Measurements from ENCODE around the gene ZRANB3. TPM values are rescaled to one million over a fixed set of nuclear protein-coding genes. Genes with fewer than 3 reads are reported as not detected.

The ZRANB3 gene
- total RNA-seq, 1 donor from 2014 or later: 11.0 TPM

DNA sequence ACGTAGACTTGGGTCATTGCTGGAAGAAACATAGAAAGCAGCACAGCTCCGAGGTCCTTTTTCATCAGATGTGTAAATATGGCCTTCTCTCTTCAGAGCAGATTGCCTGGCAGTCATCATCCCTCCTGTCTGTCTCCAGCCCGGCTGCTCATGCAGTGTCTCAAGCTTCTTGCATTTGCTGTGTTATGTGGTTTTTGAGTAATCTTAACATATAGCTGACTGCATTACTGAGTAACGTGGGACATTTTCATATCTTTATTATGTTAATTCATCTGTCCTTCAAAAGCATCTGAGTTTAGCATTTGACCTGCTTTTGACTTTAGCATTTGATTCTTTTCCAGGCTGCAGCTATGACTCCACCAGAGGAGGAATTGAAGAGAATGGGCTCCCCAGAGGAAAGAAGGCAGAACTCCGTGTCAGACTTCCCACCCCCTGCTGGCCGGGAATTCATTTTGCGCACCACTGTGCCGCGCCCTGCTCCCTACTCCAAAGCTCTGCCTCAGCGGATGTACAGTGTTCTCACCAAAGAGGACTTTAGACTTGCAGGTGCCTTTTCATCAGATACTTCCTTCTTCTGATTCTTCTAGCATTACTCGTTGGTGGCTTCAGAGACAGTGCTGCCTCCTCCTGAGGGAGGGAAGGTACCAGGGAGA lies 362.7 kb downstream of the ZRANB3 start:
- no peak for DNase-seq (ENCODE audit: extremely low spot score, unreplicated experiment)
- Mint-ChIP-seq H3K36me3 (ENCODE audit: unreplicated experiment) (peaks cover 49% of the 10 kb centered on the region), H3K4me1 (ENCODE audit: unreplicated experiment) (peaks cover 4% of the 10 kb centered on the region), H3K4me3 (ENCODE audit: unreplicated experiment) (no peak overlapping the region), H3K27ac (ENCODE audit: unreplicated experiment) (no peak overlapping the region), H3K27me3 (ENCODE audit: unreplicated experiment) (no peaks in the 10 kb centered on the region), H3K9me3 (ENCODE audit: unreplicated experiment) (no peaks in the 10 kb centered on the region)
- TF ChIP-seq, protein P1, sequence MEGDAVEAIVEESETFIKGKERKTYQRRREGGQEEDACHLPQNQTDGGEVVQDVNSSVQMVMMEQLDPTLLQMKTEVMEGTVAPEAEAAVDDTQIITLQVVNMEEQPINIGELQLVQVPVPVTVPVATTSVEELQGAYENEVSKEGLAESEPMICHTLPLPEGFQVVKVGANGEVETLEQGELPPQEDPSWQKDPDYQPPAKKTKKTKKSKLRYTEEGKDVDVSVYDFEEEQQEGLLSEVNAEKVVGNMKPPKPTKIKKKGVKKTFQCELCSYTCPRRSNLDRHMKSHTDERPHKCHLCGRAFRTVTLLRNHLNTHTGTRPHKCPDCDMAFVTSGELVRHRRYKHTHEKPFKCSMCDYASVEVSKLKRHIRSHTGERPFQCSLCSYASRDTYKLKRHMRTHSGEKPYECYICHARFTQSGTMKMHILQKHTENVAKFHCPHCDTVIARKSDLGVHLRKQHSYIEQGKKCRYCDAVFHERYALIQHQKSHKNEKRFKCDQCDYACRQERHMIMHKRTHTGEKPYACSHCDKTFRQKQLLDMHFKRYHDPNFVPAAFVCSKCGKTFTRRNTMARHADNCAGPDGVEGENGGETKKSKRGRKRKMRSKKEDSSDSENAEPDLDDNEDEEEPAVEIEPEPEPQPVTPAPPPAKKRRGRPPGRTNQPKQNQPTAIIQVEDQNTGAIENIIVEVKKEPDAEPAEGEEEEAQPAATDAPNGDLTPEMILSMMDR (IDR thresholded peaks at IDR 0.05): no peak

DNA sequence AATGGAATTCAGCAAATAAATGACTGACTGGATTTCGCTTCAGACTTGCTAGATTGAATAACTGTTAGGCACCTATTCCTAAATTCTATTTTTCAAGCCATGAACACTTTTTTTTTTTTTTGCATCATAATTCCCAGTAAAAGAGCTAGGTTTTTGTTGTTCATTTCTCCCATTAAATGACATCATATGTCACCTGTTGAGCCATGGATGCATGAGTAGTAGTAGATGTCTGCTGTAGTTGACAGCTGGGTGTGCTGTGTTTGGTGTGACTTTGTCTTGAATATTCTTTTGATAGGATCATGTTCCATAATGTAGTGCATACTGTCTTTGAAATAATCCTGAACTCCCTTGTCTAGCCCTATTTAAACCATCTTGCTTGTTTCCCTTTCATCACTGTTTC lies 363.7 kb downstream of the ZRANB3 start:
- Mint-ChIP-seq H3K27me3 (ENCODE audit: unreplicated experiment) (no peaks in the 10 kb centered on the region), H3K36me3 (ENCODE audit: unreplicated experiment) (peaks cover 50% of the 10 kb centered on the region), H3K4me3 (ENCODE audit: unreplicated experiment) (no peak overlapping the region), H3K4me1 (ENCODE audit: unreplicated experiment) (peaks cover 4% of the 10 kb centered on the region), H3K27ac (ENCODE audit: unreplicated experiment) (no peak overlapping the region), H3K9me3 (ENCODE audit: unreplicated experiment) (no peaks in the 10 kb centered on the region)
- no peak for DNase-seq (ENCODE audit: extremely low spot score, unreplicated experiment)
- TF ChIP-seq, protein P1 (IDR thresholded peaks at IDR 0.05): no peak

DNA sequence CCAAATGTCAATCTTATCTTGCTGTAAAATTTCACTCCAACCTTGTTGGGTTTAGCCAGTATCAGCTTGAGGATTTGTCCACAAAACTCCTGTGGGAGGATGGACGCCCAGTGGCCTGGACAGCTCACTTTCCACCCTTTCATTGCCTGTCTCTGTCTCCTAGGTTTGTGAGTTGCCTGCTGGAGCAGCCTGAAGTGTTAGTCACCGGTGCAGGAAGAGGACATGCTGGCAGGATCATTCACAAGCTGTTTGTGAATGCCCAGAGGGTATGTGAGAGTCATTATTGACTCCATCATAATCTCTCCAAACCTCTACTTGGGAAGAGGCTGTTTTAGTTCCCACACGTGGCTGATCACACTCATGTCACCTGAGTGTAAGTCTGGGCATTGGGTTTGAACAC lies 366.6 kb downstream of the ZRANB3 start:
- H3K4me3 Mint-ChIP-seq (ENCODE audit: unreplicated experiment): no peak overlapping the region
- H3K4me1 Mint-ChIP-seq (ENCODE audit: unreplicated experiment): peaks cover 4% of the 10 kb centered on the region
- TF ChIP-seq, protein P1 (IDR thresholded peaks at IDR 0.05): no peak
- H3K27ac Mint-ChIP-seq (ENCODE audit: unreplicated experiment): no peak overlapping the region
- no peaks in the 10 kb centered on the region for H3K9me3 Mint-ChIP-seq (ENCODE audit: unreplicated experiment)
- no peak for DNase-seq (ENCODE audit: extremely low spot score, unreplicated experiment)
- H3K27me3 Mint-ChIP-seq (ENCODE audit: unreplicated experiment): no peaks in the 10 kb centered on the region
- H3K36me3 Mint-ChIP-seq (ENCODE audit: unreplicated experiment): peaks cover 30% of the 10 kb centered on the region

DNA sequence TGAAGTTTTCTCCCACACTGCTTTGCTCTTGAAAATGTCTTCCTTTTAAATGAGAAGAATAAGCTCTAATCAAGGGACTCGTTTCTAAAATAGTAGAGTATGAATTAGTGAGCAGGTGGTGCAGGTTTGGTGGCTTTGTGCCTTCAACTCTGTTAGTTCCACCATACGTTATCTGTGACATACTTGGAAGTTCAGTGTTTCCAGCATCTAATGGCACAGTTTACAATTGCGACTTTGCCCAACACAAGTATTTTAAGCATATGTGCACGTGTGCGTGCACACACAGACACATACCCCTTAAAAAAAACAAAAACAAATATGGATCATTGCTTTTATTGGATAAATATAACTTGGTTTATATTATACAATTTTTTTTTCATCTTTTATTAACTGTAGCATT lies 367.1 kb downstream of the ZRANB3 start:
- H3K27me3 Mint-ChIP-seq (ENCODE audit: unreplicated experiment): no peaks in the 10 kb centered on the region
- no peak overlapping the region for H3K4me3 Mint-ChIP-seq (ENCODE audit: unreplicated experiment)
- H3K36me3 Mint-ChIP-seq (ENCODE audit: unreplicated experiment): peaks cover 29% of the 10 kb centered on the region
- H3K4me1 Mint-ChIP-seq (ENCODE audit: unreplicated experiment): peaks cover 4% of the 10 kb centered on the region
- no peaks in the 10 kb centered on the region for H3K9me3 Mint-ChIP-seq (ENCODE audit: unreplicated experiment)
- TF ChIP-seq, protein P1 (IDR thresholded peaks at IDR 0.05): no peak
- DNase-seq (ENCODE audit: extremely low spot score, unreplicated experiment): no peak
- no peak overlapping the region for H3K27ac Mint-ChIP-seq (ENCODE audit: unreplicated experiment)

DNA sequence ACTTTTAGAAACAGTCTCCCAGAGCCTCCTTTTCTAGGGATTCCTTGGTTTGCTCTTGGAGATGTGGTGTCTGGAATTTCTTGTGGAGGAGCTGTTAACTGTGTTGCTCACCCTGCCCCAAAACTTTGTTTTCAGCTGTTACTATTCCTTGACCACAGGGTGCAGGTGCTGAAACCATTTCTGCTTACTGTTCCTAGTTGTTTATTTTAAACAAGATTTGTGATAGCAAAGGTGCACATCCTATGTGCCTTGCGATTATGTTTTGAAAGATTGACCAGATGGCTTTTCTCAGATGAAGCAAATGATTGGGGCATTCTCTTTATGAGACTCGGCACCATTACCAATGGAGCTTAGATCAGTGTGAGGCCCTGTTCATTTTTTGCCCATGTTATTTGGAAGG lies 367.7 kb downstream of the ZRANB3 start:
- Mint-ChIP-seq H3K4me1 (ENCODE audit: unreplicated experiment) (peaks cover 4% of the 10 kb centered on the region), H3K27ac (ENCODE audit: unreplicated experiment) (no peak overlapping the region), H3K36me3 (ENCODE audit: unreplicated experiment) (peaks cover 29% of the 10 kb centered on the region), H3K27me3 (ENCODE audit: unreplicated experiment) (no peaks in the 10 kb centered on the region), H3K9me3 (ENCODE audit: unreplicated experiment) (no peaks in the 10 kb centered on the region), H3K4me3 (ENCODE audit: unreplicated experiment) (no peak overlapping the region)
- TF ChIP-seq, protein P1 (IDR thresholded peaks at IDR 0.05): no peak
- DNase-seq (ENCODE audit: extremely low spot score, unreplicated experiment): no peak
